CD4-positive, alpha-beta T cell treated with Interferon alpha-2 for 1 hour (primary cell): Measurements from ENCODE around the gene DOCK3.
"Not testable (repeated sequence)": the region's sequence is repeated elsewhere in the genome, so short reads cannot be mapped to it uniquely, and the experiment has no call there.

Source experiments
- DNase-seq, 2 donors: peaks; one replicate each; pipeline ENCODE4 v3.0.0-alpha.2; 2020 to 2022

The DOCK3 gene

DNA sequence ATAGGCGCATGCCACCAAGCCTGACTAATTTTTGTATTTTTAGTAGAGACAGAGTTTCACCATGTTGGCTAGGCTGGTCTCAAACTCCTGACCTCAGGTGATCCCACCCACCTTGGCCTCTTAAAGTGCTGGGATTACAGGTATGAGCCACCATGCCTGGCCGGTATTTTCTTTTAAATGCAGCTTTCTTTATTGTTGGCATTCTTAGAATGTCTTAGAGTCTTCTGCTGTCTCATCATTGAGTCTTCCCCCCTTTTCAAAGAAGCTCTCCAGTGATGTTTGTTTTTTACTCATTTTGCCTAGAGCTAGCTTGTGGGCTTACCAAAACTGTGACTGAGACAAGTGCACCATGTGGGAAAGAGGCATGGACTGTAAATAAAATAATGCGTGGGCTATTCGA is 13.9 kb downstream of the DOCK3 start:
- not testable (repeated sequence) for DNase-seq

DNA sequence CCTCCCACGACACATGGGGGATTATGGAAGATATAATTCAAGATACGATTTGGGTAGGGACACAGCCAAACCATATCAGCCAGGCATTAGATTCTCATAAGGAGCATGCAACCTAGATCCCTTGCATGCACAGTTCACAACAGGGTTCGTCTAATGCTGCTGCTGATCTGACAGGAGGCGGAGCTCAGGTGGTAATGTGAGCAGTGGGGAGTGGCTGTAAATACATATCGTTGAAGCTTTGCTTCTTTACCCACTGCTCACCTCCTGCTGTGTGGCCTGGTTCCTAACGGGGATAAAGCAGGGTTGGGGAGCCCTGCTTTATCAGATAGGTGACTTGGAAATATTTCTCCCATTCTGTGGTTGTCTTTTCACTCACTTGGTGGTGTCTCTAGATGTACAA is 14.8 kb downstream of the DOCK3 start:
- DNase-seq, result no peak

DNA sequence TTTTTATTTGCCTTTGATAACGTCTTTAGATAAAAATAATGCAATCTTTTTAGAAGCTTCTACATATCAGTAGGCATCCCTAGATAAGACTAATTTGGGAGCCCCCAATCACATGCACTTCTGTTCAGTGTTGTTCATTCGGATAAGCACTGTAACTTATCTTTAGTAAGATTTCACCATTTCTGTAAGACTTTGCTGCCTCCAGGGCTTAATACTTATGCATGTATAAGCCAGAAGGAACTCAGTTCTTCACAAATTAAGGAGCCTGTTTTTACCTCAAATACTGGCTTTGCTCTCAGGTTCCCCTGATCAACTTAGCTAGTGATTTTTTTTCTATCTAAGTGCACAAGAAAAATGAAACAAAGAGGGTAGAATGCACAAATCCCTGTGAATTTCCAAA is 20.3 kb downstream of the DOCK3 start:
- DNase-seq, result no peak

DNA sequence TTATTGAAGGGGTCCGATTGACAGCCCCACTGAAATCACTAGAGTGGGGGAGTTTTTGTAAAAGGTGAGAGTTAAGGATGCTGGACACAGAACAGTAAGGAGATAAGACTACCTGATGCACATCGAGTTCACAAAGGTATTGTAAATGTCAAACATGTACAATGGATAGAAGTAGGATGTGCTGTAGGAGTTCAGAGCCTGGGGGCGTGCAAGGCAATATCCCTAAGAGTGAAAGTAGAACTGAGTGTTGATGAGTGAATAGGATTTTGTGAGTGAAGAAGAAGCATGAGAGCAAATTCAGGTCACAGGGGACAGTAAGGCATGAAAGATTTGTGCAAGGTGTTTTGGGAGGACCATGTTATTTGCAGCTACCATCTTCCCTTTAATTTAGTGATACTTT is 21.5 kb downstream of the DOCK3 start:
- DNase-seq, result no peak

DNA sequence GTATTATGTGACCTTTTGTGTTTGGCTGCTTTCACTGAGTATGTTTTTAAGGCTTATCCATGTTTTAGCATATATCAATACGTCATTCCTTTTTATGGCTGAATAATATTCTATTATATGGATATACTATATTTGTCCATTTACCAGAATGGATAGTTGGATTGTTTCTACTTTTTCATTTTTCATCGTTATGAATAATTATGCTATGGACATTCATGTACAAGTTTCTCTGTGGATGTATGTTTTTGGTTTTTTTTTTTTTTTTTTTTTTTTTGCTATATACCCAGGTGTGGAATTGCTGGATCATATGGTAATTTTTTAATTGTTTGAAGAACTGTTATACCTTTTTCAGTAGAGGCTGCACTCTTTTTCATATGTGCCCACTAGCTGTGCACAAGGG is 23.5 kb downstream of the DOCK3 start:
- no peak for DNase-seq

DNA sequence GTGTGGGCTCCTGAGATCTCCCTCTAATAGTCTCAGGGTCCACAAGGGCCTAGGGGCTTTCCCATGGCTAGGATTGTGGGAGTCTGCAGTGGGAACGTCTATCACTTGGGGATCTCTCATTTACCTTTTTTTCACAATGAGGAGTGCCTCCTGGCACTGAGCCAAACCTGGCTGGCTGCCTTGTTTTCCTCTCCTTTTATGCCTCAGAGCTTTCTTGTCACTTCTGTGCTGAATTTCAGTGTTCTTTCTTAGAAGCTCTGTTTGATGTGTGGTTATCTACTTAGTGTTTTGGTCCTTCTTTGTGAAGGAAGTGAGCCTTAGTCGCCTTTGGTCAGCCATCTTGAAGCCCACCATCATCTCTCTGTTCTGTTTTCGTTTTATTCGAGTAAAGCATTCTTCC is 33.9 kb downstream of the DOCK3 start:
- DNase-seq, result peak in 1 of 2 donors; percentile 6

DNA sequence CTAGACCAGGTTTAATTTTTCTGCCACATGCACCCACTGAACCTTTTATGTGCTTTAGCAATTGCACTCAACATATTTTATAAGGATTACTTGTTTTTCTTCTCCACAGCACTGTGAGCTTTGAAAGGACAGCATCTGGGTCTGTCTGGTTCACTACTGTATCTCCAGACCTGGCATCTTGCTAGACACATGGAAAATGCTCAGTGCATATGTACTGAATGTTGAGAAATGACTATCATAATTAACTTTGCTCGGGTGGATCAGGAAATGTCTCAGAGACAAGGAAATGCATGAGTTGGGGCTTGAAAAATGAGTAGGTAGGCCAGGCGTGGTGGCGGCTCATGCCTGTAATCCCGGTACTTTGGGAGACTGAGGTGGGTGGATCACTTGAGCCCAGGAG is 40.2 kb downstream of the DOCK3 start:
- DNase-seq, result no peak

DNA sequence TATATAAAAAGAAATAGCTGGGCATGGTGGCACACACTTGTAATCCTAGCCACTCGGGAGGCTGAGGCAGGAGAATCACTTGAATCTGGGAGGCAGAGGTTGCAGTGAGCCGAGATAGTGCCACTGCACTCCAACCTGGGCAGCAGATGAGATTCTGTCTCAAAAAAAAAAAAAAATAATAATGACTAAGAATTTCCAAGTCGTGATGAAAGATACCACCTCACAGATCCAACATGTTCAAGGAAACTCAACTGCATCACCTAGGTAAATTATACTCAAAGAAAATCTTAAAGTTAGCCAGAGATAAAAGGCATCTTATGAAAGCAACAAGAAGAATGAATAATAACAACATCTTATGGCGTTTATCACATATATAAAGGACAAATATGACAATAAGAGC is 50.1 kb downstream of the DOCK3 start:
- no peak for DNase-seq

DNA sequence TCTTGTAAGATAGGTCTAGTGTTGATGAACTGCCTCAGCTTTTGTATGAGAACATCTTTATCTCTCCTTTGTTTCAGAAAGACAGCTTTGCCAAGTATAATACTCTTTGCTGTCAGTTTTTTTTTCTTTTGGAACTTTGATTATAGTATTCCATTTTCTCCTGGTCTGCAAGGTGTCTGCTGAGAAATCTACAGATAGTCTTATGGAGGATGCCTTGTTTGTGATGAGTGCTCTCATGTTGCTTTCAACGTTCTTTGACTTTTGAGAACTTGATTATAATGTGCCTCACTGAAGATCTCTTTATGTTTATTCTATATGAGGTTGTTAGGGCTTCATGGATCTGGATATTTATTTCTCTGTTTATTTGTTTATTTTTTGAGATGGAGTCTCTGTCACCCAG is 60.3 kb downstream of the DOCK3 start:
- DNase-seq, result no peak

DNA sequence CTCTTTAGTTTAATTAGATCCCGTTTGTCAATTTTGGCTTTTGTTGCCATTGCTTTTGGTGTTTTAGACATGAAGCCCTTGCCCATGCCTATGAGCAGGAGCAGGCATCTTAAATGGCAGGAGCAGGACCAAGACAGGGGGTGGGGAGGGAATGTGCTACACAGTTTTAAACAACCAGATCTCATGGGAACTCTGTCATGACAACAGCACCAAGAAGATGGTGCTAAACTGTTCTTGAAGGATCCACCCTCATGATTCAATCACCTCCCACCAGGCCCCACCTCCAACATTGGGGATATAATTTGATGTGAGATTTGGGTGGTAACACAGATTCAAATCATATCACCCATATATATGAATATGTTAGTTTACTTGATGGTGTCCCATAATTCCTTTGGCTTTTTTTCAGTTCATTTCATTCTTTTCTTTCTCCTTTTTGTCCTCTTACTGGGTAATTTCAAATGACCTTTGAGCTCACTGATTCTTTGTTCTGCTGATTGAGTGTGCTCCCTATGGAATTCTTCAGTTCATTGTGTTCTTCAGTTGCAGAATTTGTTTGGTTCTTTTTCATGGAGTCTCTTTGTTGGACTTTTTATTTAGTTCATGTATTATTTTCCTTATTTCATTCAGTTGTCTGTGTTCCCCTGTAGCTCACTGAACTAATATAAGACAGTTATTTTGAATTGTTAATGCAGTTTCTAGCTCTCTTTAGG is 62.6 kb downstream of the DOCK3 start:
- DNase-seq, result no peak

DNA sequence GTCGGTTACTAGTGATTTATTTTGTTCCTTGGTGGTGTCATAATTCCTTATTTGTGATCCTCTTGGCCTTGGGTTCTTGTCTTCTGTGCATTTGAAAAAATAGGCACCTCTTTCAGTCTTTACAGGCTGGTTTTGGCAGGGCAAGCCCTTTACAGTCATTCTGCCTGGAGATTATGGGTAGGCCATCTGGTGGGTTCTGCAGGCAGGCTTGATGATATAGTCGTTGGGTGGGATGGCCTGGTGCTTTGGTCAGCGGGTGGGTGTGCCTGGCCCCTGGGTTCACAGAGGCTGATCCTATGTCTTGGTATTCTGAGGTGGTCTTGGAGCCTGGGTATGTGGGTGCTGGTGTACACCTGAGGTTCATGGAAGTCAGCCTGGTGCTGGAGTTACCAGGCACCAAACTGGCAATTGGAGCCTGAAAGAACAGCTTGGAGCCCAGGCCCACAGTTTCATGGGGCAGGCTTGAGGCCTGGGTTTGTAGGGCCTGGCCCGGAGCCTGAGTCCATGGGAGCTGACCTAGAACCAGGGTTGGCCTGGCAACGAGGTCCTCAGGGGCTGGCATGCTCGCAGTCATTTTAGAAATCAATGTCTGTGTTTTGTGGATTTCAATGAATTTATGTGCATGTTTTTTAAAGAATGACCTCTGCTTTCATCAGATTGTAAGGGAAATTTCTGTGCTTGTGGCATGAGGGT is 63.3 kb downstream of the DOCK3 start:
- no peak for DNase-seq

DNA sequence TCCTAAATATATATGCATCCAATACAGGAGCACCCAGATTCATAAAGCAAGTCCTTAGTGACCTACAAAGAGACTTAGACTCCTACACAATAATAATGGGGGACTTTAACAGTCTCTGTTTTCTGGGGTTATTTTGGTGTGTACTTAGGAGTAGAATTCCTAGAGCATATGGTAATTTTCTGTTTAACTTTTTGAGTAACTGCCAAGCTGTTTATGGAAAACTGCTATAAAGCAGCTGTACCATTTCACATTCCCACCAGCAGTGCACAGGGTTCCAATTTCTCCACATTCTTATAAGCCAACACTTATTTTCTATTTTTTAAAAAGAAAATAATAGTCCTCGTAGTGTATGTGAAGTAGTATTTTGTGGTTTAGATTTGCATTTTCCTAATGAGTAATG is 68.9 kb downstream of the DOCK3 start:
- no peak for DNase-seq

DNA sequence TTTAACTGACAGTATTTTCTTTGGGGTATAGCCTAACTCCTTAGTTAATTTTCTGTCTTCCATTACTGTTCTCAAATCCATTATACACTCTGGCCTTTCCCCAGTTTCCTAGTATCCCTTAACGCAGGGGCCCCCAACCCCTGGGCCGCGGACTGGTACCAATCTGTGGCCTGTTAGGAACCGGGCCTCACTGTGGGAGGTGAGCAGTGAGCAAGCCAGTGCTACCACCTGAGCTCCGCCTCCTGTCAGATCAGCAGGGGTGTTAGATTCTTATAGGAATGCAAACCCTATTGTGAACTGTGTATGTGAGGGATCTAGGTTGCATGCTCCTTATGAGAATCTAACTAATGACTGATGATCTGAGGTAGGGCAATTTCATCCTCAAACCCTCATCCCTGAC is 75.1 kb downstream of the DOCK3 start:
- no peak for DNase-seq

DNA sequence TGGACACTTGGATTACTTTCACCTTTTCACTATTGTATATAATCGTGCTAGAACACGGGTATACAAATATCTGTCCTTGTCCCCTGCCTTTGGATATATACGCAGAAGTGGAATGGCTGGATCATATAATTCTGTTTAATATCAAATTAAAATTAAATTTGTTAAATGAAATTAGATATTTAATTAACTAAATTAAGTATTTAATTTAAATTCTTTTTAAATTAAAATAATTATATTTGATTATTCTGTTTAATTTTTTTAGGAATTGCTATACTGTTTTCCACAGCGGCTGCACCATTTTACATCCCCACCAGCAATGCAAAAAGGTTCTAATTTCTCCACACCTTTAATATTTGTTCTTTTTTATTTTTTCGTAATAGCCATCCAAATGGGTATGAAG is 84.3 kb downstream of the DOCK3 start:
- DNase-seq, result no peak

DNA sequence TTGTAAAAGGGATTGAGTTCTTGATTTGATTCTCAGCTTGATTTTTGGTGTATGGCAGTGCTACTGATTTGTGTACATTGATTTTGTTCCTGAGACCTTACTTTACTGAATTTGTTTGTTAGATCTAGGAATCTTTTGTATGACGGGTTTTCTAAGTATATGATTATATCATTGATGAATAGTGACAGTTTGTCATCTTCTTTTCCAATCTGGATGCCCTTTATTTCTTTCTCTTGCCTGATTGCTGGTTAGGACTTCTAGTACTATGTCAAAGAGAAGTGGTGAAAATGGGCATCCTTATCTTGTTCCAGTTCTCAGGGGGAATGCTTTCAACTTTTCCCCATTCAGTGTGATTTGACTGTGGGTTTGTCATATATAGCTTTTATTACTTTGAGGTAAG is 103.0 kb downstream of the DOCK3 start:
- no peak for DNase-seq

DNA sequence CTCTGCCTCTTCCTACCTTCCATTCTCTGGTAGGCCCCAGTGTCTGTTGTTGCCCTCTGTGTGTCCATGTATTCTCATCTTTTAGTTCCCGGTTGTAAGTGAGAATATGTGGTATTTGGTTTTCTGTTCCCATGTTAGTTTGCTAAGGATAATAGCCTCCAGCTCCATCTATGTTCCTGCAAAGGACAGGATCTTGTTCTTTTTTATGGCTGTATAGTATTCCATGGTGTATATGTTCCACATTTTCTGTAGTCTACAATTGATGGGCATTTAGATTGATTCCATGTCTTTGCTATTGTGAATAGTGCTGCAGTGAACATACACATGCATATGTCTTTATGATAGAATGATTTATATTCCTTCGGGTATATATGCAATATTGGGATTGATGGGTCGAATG is 107.0 kb downstream of the DOCK3 start:
- DNase-seq, result not testable (repeated sequence)

DNA sequence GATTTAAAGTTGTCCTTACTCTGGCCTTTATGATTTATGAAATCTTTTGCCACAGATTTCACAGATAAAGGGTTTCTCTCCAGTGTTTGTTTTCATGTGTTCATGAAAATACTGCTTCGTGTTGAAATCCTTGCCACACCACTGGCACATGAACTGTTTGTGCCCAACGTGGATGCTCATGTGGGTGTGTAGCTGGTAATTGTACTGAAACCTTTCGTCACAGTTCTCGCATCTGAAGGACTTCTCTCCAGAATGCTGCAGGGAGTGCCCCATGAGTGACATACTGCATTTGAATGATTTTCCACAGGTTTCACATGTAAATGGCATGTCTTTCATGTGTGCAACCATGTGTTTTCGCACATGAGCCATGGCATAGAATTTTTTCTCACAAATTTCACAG is 111.9 kb downstream of the DOCK3 start:
- DNase-seq, result no peak

DNA sequence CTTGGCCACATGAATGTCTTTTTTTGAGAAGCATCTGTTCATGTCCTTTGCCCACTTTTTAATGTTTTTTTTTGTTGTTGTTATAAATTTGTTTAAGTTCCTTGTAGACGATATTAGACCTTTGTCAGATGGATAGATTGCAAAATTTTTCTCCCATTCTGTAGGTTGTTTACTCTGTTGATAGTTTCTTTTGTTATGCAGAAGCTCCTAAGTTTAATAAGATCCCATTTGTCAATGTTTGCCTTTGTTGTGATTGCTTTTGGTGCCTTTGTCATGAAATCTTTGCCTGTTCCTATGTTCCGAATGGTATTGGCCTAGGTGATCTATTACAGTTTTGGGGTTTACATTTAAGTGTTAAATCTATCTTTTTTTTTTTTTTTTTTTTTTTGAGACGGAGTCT is 116.2 kb downstream of the DOCK3 start:
- not testable (repeated sequence) for DNase-seq

DNA sequence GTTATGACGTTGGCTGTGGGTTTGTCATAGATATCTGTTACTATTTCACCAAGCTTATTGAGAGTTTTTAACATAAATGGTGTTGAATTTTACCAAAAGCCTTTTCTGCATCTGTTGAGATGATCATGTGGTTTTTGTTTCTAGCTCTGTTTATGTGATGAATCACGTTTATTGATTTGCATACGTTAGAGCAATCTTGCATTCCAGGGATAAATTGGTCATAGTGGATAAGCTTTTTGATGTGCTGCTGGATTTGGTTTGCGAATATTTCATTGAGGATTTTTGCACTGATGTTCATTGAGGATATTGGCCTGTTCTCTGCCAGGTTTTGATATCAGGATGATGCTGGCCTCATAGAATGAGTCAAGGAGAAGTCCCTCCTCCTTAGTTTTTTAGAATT is 117.8 kb downstream of the DOCK3 start:
- no peak for DNase-seq

DNA sequence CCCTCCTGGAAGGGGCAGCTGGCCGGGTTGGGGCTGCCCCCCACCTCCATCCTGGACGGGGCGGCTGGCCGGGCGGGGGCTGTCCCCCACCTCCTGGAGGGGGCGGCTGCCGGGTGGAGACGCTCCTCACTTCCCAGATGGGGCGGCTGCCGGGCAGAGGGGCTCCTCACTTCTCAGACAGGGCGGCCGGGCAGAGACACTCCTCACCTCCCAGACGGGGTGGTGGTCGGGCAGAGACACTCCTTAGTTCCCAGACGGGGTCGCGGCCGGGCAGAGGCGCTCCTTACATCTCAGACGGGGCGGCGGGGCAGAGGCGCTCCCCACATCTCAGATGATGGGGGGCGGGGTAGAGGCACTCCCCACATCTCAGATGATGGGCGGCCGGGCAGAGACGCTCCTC is 129.1 kb downstream of the DOCK3 start:
- not testable (repeated sequence) for DNase-seq

DNA sequence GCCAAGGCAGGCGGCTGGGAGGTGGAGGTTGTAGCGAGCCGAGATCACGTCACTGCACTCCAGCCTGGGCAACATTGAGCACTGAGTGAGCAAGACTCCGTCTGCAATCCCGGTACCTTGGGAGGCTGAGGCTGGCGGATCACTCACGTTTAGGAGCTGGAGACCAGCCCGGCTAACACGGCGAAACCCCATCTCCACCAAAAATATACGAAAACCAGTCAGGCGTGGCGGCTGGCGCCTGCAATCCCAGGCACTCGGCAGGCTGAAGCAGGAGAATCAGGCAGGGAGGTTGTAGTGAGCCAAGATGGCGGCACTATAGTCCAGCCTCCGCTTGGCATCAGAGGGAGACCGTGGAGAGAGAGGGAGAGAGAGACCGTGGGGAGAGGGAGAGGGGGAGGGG is 129.6 kb downstream of the DOCK3 start:
- DNase-seq, result not testable (repeated sequence)

DNA sequence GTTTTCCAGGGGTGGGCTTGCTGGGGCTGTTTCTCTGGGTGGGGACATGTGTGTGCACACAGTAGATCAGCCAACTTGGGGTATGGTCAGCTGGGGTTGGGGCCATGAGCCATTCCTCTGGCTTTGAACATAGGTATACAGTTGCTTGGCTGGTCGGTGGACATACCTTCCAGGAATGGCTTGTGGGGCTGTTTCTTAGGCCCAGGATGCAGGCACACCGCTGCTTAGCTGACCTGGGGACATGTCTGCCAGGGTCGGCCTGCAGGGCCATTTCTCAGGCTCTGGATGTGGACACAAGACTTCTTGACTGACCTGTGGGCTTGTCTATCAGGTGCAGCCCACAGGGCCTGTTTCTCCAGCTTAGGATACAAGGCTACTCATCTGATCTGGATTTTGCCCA is 130.6 kb downstream of the DOCK3 start:
- DNase-seq, result no peak

DNA sequence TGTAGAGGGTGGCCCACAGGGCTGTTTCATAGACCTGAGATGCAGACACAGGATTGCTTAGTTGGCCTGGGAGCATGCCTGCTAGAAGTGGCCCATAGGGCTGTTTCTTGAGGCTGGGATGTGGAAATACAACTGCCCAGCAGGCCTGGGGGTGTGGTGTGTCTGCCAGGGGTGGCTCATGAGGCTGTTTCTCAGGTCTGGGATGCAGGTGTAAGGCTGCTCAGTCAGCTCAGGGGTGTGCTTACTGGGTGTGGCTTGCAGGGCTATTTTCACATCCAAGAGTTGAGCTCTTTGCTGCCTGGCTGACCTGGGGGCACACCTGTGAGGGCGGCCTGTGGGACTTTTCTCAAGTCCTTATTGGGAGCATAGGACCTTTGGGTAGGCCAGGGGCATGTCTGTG is 131.3 kb downstream of the DOCK3 start:
- no peak for DNase-seq

DNA sequence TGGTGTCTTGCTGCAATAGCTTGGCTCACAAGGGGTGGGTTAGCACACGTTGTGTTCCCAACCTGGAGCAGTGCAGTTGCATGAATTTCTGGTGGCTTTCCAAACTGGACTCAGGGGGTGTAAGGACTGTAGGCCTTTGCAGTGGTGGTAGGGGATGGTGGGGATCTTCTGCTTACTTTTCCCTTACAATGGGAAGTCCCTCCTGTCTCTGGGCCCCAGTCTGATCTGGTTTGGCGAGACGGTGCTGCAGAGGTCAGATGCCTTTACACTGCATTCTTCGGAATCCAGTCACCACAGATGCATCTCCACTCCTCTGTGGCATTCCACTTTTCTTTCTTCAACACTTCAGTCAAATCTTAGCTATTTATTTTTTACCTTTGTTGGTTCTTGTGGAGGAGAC is 132.1 kb downstream of the DOCK3 start:
- DNase-seq, result no peak

DNA sequence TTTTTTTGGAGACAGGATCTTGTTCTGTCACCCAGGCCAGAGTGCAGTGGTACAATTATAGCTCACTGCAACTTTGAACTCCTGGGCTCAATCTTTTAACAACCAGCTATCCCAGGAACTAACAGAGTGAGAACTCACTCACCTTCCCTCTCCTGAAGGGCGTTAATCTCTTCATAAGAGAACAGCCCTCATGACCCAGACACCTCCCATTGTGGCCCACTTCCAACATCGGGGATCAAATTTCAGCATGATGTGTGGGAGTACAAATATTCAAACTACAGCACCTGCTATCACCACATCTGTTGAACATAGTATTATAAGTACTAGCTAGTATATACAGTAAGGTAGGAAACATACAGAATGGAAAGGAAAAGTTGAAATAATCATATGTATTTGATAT is 132.5 kb downstream of the DOCK3 start:
- no peak for DNase-seq
